ENCODE results near the gene VASP. TPM values are rescaled to one million over a fixed set of nuclear protein-coding genes. Genes with fewer than 3 reads are reported as not detected.

Gene VASP
- total RNA-seq, 2 experiments from 2014 or later, result 166 to 180 TPM

DNA sequence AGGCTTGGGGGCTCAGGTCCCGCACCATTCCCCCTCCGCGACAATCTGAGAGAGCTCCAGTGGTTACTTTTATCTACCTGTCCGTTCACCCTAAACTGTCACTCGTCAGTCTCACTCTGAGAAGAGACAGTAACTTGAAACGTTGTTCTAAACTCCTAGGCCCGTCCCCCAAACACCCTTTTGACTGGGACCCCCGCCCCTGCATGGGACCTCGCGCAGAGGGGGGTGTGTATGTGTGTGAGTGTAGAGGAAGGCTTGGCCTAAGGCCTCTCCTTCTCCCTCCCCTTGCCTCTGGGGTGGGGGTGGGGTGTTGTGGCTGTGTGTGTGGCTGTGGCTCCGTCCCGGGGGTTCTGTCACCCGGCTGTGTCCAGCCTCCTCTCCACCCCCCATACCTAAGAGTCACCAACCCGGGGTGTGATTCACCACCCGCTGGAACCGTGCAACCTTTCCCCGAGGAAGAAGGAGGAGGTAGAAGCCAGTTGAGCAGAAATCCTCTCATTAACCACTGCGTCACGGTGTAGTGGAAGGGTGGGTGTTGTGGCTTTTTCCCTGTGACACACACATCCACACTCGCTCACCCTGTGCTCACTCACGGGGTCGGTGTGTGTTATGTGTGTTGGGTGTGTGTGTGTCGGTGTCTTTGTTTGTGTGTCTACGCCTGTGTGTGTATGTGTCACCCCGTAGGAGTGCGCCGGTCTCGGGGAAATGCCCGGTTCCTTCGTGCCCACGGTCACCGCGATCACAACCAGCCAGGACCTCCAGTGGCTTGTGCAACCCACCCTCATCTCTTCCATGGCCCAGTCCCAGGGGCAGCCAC, 37.1 kb upstream of the VASP start:
- peak overlapping the region; percentile 97 for H3K27ac Mint-ChIP-seq
- peak overlapping the region; percentile 93 for H3K4me3 Mint-ChIP-seq
- ATAC-seq (ENCODE audit: low read depth), result peak; percentile 6
- no peak for DNase-seq
- peaks cover 43% of the 10 kb centered on the region for H3K27me3 Mint-ChIP-seq
- no peaks in the 10 kb centered on the region for H3K9me3 Mint-ChIP-seq
- POLR2A ChIA-PET, result interaction anchor here (1.0 to 4.8 kb wide), 11 partner anchors 8 to 56 kb away, joined by 3 to 60 read pairs (median 5); no protein-coding TSS in a partner anchor
- H3K36me3 Mint-ChIP-seq, result no peaks in the 10 kb centered on the region
- peaks cover 20% of the 10 kb centered on the region for H3K4me1 Mint-ChIP-seq

DNA sequence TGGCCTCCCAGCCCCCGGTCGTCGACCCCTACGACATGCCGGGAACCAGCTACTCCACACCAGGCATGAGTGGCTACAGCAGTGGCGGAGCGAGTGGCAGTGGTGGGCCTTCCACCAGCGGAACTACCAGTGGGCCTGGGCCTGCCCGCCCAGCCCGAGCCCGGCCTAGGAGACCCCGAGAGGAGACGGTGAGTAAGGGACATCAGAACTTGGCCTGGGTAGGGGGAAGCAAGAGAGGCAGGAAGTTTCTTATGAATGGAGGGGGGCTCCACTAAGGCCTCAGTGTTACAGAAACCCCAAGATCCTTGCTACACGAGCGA, 36.6 kb upstream of the VASP start:
- no peak for ATAC-seq (ENCODE audit: low read depth)
- Mint-ChIP-seq H3K27ac (no peak overlapping the region), H3K4me1 (peaks cover 21% of the 10 kb centered on the region), H3K9me3 (no peaks in the 10 kb centered on the region), H3K4me3 (no peak overlapping the region), H3K27me3 (peaks cover 44% of the 10 kb centered on the region), H3K36me3 (no peaks in the 10 kb centered on the region)
- peak; percentile 60 for DNase-seq
- POLR2A ChIA-PET, result no interaction called here

DNA sequence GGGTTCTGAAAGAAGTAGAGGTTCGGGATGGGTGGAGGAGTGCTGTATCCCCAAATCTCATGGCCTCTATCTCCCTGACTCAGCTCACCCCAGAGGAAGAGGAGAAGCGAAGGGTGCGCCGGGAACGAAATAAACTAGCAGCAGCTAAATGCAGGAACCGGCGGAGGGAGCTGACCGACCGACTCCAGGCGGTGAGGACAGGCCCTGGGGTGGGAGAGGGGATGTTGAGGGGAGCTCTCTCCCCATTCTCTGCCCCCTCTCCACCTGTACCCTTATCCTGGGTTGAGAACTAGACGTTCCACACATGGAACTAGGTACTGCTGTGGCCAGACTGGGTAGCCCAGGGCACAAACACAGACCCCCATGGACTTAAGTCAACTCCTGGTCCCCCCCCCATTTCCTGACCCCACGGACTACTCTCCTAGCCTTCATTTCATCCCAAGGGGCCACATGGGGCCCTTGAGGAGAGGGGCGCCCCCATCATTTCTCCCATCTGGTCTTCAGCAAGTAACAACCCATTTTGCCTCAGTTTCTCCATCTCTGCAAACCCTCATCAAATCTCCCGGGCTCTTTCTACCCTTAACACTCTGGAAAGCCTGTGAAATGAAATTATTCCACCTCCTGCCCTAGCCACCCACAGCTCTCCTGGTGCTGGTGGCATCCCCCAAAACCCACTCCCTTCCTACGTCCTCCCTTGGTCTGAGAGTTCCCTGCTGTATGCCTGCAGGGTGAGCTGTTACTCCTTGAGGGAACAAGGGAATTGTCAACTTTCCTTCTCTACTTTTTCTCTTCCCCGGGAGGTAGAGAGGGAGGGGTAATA, 36.0 kb upstream of the VASP start:
- DNase-seq, result no peak
- ATAC-seq (ENCODE audit: low read depth), result no peak
- H3K36me3 Mint-ChIP-seq, result no peaks in the 10 kb centered on the region
- POLR2A ChIA-PET, result no interaction called here
- H3K27ac Mint-ChIP-seq, result peak overlapping the region; percentile 31
- H3K9me3 Mint-ChIP-seq, result no peaks in the 10 kb centered on the region
- H3K4me1 Mint-ChIP-seq, result peaks cover 22% of the 10 kb centered on the region
- no peak overlapping the region for H3K4me3 Mint-ChIP-seq
- H3K27me3 Mint-ChIP-seq, result peaks cover 46% of the 10 kb centered on the region

DNA sequence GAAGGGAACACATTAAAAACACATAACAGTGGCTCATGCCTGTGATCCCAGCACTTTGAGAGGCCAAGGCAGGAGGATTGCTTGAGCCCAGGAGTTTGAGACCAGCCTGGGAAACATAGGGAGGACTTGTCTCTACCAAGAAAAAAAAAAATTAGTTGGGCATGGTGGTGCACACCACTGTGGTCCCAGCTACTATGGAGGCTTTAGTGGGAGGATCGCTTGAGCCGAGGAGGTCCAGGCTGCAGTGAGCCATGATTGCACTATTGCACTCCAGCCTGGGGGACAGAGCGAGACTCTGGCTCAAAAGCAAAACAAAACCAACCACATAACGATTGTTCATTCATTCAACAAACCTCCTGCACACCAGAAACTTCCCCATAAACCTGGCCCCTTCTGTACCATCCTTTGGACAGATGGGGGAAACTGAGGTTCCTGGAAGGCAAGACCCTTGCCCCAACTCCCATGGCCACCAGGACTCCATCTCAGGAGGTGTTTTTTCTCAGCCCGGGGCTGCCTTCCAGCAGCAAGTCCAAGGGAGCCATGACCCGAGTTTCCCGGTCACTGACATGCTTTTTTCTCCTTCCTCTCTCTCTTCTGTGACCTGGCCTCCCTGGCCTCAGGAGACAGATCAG, 35.2 kb upstream of the VASP start:
- peaks cover 49% of the 10 kb centered on the region for H3K27me3 Mint-ChIP-seq
- no peaks in the 10 kb centered on the region for H3K36me3 Mint-ChIP-seq
- no peak overlapping the region for H3K27ac Mint-ChIP-seq
- no peak for ATAC-seq (ENCODE audit: low read depth)
- H3K9me3 Mint-ChIP-seq, result no peaks in the 10 kb centered on the region
- H3K4me3 Mint-ChIP-seq, result no peak overlapping the region
- DNase-seq, result no peak
- POLR2A ChIA-PET, result no interaction called here
- H3K4me1 Mint-ChIP-seq, result peaks cover 26% of the 10 kb centered on the region

DNA sequence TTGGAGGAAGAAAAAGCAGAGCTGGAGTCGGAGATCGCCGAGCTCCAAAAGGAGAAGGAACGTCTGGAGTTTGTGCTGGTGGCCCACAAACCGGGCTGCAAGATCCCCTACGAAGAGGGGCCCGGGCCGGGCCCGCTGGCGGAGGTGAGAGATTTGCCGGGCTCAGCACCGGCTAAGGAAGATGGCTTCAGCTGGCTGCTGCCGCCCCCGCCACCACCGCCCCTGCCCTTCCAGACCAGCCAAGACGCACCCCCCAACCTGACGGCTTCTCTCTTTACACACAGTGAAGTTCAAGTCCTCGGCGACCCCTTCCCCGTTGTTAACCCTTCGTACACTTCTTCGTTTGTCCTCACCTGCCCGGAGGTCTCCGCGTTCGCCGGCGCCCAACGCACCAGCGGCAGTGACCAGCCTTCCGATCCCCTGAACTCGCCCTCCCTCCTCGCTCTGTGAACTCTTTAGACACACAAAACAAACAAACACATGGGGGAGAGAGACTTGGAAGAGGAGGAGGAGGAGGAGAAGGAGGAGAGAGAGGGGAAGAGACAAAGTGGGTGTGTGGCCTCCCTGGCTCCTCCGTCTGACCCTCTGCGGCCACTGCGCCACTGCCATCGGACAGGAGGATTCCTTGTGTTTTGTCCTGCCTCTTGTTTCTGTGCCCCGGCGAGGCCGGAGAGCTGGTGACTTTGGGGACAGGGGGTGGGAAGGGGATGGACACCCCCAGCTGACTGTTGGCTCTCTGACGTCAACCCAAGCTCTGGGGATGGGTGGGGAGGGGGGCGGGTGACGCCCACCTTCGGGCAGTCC, 34.5 kb upstream of the VASP start:
- peaks cover 49% of the 10 kb centered on the region for H3K27me3 Mint-ChIP-seq
- H3K4me1 Mint-ChIP-seq, result peaks cover 28% of the 10 kb centered on the region
- no peaks in the 10 kb centered on the region for H3K36me3 Mint-ChIP-seq
- H3K9me3 Mint-ChIP-seq, result no peaks in the 10 kb centered on the region
- POLR2A ChIA-PET, result interaction anchor here (0.7 kb wide), 1 partner anchor 110 kb away, joined by 3 read pairs; no protein-coding TSS in a partner anchor
- no peak for DNase-seq
- H3K27ac Mint-ChIP-seq, result no peak overlapping the region
- no peak for ATAC-seq (ENCODE audit: low read depth)
- H3K4me3 Mint-ChIP-seq, result no peak overlapping the region

DNA sequence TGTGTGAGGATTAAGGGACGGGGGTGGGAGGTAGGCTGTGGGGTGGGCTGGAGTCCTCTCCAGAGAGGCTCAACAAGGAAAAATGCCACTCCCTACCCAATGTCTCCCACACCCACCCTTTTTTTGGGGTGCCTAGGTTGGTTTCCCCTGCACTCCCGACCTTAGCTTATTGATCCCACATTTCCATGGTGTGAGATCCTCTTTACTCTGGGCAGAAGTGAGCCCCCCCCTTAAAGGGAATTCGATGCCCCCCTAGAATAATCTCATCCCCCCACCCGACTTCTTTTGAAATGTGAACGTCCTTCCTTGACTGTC, 34.0 kb upstream of the VASP start:
- Mint-ChIP-seq H3K9me3 (no peaks in the 10 kb centered on the region), H3K36me3 (no peaks in the 10 kb centered on the region), H3K4me3 (no peak overlapping the region), H3K27ac (no peak overlapping the region), H3K27me3 (peaks cover 49% of the 10 kb centered on the region), H3K4me1 (peaks cover 29% of the 10 kb centered on the region)
- DNase-seq (no peak), ATAC-seq (ENCODE audit: low read depth) (no peak)
- POLR2A ChIA-PET, result interaction anchor here (0.7 kb wide), 1 partner anchor 109 kb away, joined by 3 read pairs; no protein-coding TSS in a partner anchor

DNA sequence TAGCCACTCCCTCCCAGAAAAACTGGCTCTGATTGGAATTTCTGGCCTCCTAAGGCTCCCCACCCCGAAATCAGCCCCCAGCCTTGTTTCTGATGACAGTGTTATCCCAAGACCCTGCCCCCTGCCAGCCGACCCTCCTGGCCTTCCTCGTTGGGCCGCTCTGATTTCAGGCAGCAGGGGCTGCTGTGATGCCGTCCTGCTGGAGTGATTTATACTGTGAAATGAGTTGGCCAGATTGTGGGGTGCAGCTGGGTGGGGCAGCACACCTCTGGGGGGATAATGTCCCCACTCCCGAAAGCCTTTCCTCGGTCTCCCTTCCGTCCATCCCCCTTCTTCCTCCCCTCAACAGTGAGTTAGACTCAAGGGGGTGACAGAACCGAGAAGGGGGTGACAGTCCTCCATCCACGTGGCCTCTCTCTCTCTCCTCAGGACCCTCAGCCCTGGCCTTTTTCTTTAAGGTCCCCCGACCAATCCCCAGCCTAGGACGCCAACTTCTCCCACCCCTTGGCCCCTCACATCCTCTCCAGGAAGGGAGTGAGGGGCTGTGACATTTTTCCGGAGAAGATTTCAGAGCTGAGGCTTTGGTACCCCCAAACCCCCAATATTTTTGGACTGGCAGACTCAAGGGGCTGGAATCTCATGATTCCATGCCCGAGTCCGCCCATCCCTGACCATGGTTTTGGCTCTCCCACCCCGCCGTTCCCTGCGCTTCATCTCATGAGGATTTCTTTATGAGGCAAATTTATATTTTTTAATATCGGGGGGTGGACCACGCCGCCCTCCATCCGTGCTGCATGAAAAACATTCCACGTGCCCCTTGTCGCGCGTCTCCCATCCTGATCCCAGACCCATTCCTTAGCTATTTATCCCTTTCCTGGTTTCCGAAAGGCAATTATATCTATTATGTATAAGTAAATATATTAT, 33.3 kb upstream of the VASP start:
- H3K4me1 Mint-ChIP-seq, result peaks cover 26% of the 10 kb centered on the region
- peaks cover 49% of the 10 kb centered on the region for H3K27me3 Mint-ChIP-seq
- no peaks in the 10 kb centered on the region for H3K9me3 Mint-ChIP-seq
- no peaks in the 10 kb centered on the region for H3K36me3 Mint-ChIP-seq
- ATAC-seq (ENCODE audit: low read depth) (no peak), DNase-seq (no peak)
- POLR2A ChIA-PET, result interaction anchor here (0.7 kb wide), 1 partner anchor 109 kb away, joined by 3 read pairs; no protein-coding TSS in a partner anchor
- H3K27ac Mint-ChIP-seq, result no peak overlapping the region
- no peak overlapping the region for H3K4me3 Mint-ChIP-seq

DNA sequence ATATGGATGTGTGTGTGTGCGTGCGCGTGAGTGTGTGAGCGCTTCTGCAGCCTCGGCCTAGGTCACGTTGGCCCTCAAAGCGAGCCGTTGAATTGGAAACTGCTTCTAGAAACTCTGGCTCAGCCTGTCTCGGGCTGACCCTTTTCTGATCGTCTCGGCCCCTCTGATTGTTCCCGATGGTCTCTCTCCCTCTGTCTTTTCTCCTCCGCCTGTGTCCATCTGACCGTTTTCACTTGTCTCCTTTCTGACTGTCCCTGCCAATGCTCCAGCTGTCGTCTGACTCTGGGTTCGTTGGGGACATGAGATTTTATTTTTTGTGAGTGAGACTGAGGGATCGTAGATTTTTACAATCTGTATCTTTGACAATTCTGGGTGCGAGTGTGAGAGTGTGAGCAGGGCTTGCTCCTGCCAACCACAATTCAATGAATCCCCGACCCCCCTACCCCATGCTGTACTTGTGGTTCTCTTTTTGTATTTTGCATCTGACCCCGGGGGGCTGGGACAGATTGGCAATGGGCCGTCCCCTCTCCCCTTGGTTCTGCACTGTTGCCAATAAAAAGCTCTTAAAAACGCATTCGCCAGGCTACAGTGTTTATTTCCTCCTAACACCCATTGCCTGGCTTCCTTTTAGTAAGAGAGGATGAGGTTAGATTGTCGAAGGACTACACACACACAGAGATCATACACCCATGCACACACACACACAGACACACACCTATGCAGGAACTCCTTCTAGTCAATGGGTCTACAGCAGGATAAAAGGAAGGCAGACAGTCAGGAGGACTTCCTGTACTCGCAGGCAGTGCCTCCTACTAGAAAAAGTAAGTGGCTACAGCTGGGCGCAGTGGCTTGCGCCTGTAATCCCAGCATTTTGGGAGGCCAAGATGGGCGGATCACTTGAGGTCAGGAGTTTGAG, 32.4 kb upstream of the VASP start:
- no peak overlapping the region for H3K4me3 Mint-ChIP-seq
- peaks cover 49% of the 10 kb centered on the region for H3K27me3 Mint-ChIP-seq
- no peak for DNase-seq

DNA sequence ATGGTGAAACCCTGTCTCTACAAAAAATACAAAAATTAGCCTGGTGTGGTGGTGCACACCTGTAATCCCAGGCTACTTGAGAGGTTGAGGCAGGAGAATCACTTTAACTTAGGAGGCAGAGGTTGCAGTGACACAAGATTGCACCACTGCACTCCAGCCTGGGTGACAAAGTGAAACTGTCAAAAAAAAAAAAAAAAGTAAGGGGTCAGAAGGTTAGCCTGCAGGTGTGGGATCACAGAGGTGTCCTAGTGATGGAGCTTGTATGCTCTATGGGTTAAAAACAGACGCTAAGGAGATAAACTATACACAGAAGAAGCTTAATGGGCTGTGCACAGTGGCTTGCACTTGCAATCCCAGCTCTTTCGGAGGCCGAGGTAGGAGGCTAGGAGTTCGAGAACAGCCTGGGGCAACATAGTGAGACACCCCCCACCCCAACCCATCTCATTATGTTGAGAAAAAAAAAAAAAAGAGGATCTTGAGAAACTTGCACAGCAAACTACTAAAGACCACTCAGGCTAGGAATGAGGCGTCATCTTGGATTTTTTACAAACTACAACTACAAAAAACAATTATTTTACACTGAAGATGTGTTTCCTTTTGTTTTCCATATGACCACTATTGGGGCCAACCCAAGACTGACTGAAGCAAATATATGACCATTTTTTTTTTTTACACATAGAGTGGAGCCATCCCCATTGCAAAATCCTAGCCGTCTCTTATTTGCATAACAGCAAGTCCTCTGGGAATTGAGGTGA, 31.6 kb upstream of the VASP start:
- Mint-ChIP-seq H3K27me3 (peaks cover 48% of the 10 kb centered on the region), H3K9me3 (no peaks in the 10 kb centered on the region), H3K27ac (no peak overlapping the region), H3K4me1 (peaks cover 27% of the 10 kb centered on the region), H3K4me3 (no peak overlapping the region), H3K36me3 (no peaks in the 10 kb centered on the region)
- DNase-seq (no peak), ATAC-seq (ENCODE audit: low read depth) (no peak)
- POLR2A ChIA-PET, result interaction anchor here (1.1 kb wide), 1 partner anchor 36 kb away, joined by 4 read pairs; no protein-coding TSS in a partner anchor

More for the DNA sequence above, 32.4 kb upstream of the VASP start:
- Mint-ChIP-seq H3K4me1 (peaks cover 28% of the 10 kb centered on the region), H3K9me3 (no peaks in the 10 kb centered on the region), H3K36me3 (no peaks in the 10 kb centered on the region), H3K27ac (no peak overlapping the region)
- ATAC-seq (ENCODE audit: low read depth), result no peak
- POLR2A ChIA-PET, result interaction anchor here (1.1 kb wide), 1 partner anchor 35 kb away, joined by 4 read pairs; no protein-coding TSS in a partner anchor

DNA sequence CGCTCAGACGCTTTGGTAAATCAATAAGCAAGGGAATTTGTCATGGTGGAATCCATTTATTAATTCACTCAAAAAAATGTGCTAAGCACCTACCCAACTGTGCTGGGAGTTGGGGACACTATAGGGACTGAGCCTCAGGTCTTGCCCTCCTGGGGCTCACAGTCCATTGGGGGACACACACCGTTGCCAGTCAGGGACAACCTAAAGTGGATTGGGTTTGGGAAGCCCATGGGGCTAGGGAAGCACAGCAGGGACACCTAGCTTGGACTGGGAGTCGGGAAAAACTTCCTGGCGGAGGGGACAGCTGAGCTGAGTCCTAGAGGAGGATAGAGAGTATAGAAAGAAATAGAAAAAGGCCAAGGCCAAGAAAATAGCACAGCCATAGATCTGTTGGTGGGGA, 31.0 kb upstream of the VASP start:
- Mint-ChIP-seq H3K27ac (no peak overlapping the region), H3K36me3 (no peaks in the 10 kb centered on the region), H3K4me3 (peak overlapping the region; percentile 18), H3K9me3 (no peaks in the 10 kb centered on the region), H3K4me1 (peaks cover 27% of the 10 kb centered on the region), H3K27me3 (peaks cover 44% of the 10 kb centered on the region)
- DNase-seq (no peak), ATAC-seq (ENCODE audit: low read depth) (no peak)
- POLR2A ChIA-PET, result interaction anchor here (0.6 to 3.4 kb wide), 4 partner anchors 8 to 150 kb away, joined by 3 to 95 read pairs (median 32); partner anchors contain the start of gene FOSB

DNA sequence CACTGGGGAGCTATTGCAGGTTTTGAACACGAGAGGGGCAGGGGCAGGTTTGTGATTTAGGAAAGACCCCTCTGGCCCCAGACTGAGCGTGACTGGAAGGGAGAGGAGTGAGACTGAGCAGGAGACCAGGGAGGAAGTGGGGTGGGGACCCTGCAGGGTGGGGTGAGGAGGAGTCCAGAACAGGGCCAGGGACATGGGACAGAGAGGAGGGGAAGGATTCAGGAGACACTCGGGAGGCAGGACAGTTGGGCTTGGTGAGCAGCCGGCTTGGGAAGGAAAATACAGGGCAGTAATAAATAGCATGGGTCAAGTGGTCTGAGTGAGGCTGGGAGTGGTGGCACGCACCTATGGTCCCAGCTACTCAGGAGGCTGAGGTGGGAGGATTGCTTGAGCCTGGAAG, 30.1 kb upstream of the VASP start:
- Mint-ChIP-seq H3K9me3 (no peaks in the 10 kb centered on the region), H3K27ac (peak overlapping the region; percentile 58), H3K36me3 (no peaks in the 10 kb centered on the region), H3K4me3 (peak overlapping the region; percentile 68), H3K4me1 (peaks cover 27% of the 10 kb centered on the region), H3K27me3 (peaks cover 37% of the 10 kb centered on the region)
- DNase-seq (no peak), ATAC-seq (ENCODE audit: low read depth) (no peak)
- POLR2A ChIA-PET, result interaction anchor here (0.6 to 3.4 kb wide), 3 partner anchors 9 to 142 kb away, joined by 3 to 95 read pairs (median 60); partner anchors contain the start of gene FOSB
